Large intestine (tissue), 1 donor: ENCODE measurements around the gene LMTK2. TPM values are rescaled to one million over a fixed set of nuclear protein-coding genes. Genes with fewer than 3 reads are reported as not detected.

Experiments used
- polyA plus RNA-seq: library from polyadenylated mRNA; unstranded; fragments of 120-200 nt; gene quantifications from one replicate; pipeline ENCODE4 v1.2.1, GENCODE V29; 2013

LMTK2 gene
- polyA plus RNA-seq, 1 donor: 19.4 TPM

Other genes starting within 250 kb of the LMTK2 start
- gene ASNS, start 234.5 kb upstream of the LMTK2 start, polyA plus RNA-seq: 17.1 TPM
- not detected for gene OCM2, start 116.7 kb upstream of the LMTK2 start, polyA plus RNA-seq
- 0.60 TPM for gene BHLHA15, start 104.6 kb downstream of the LMTK2 start, polyA plus RNA-seq
- 15.1 TPM for gene TECPR1, start 145.4 kb downstream of the LMTK2 start, polyA plus RNA-seq
- 207 TPM for gene BRI3, start 174.8 kb downstream of the LMTK2 start, polyA plus RNA-seq